GM12801 (cell line): Measurements from ENCODE around the gene ARMC3.

Experiments
- CTCF ChIP-seq: IDR thresholded peaks from one replicate; pipeline ENCODE4 v1.5.1; 2011; ENCODE audit warnings: control low read depth; ENCODE audit not compliant: insufficient read length; ENCODE audit errors: extremely low read depth

Gene ARMC3

GRCh38 chr10:23019633-23020032, 91.8 kb downstream of the ARMC3 start:
- TF ChIP-seq CTCF: no peak

- TF ChIP-seq CTCF: no peak
These were observed 93.6 kb downstream of the ARMC3 start for GRCh38 chr10:23021430-23021829.

GRCh38 chr10:23024002-23024401, 96.1 kb downstream of the ARMC3 start:
- no peak for TF ChIP-seq CTCF

GRCh38 chr10:23031318-23031717, 103.5 kb downstream of the ARMC3 start:
- no peak for TF ChIP-seq CTCF

- TF ChIP-seq CTCF: no peak
These were observed 106.9 kb downstream of the ARMC3 start for GRCh38 chr10:23034790-23035189.

- no peak for TF ChIP-seq CTCF
These were observed 107.7 kb downstream of the ARMC3 start for GRCh38 chr10:23035569-23035968.

GRCh38 chr10:23037152-23037551, 109.3 kb downstream of the ARMC3 start:
- TF ChIP-seq CTCF: no peak

- no peak for TF ChIP-seq CTCF
These were observed 109.7 kb downstream of the ARMC3 start for GRCh38 chr10:23037561-23037960.
